Measurements from ENCODE around the gene OR51B2. TPM values are rescaled to one million over a fixed set of nuclear protein-coding genes. Genes with fewer than 3 reads are reported as not detected.

Gene OR51B2
- polyA plus RNA-seq, 1 donor (not counting 4 experiments of a cell fraction or from before 2014, with no cell fraction given) = not detected

DNA sequence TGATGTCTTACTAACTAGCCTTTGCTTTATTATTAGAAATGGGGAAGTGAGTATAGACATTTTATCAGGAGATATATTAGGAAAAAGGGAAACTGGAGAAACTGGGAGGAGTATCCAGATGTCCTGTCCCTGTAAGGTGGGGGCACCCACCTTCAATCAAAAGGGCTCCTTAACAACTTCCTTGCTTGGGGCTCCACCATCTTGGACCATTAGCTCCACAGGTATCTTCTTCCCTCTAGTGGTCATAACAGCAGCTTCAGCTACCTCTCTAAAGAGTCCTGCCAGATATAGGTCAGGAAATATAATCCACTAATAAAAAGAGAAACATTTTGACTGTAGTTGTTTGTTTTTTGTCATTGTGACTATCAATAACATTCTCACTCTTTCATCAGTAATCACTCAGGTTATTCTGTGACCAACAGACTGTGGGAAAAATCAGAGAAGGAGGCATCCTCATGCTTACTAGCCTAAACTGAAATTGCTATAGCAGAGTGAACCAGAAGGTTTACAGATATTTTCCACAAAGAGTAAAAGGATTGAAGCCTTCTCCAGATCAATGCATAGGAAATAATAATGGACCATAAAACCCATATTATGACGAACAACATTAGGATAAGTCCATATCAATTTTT, 32.8 kb downstream of the OR51B2 start:
- no peaks in the 10 kb centered on the region for H3K36me3 ChIP-seq (ENCODE audit: control insufficient read depth in 2 of 2, extremely low read depth in 1 of 2, insufficient read depth in 2 of 2, low read length in 2 of 2)
- H4K20me1 ChIP-seq (ENCODE audit: control insufficient read depth, extremely low read depth, insufficient read depth, low read length) = no peaks in the 10 kb centered on the region
- H3K4me2 ChIP-seq (ENCODE audit: control insufficient read depth, extremely low read depth, insufficient read depth, low read depth, low read length) = no peak overlapping the region
- no peak overlapping the region for H3K27ac ChIP-seq (ENCODE audit: control insufficient read depth, insufficient read depth, low read length)
- no peak overlapping the region for H3K4me3 ChIP-seq (ENCODE audit: control insufficient read depth in 2 of 3, extremely low read depth in 1 of 3, insufficient read depth in 2 of 3, low read depth in 1 of 3, low read length in 3 of 3)
- dilution Hi-C loops (cut with MboI; ENCODE audit: extremely low pct_ligation_motif_present, low sequenced_read_pairs) = no loop called here
- no peaks in the 10 kb centered on the region for H3K79me2 ChIP-seq (ENCODE audit: control insufficient read depth, insufficient read depth, low read length)
- FAIRE-seq = peak; percentile 71
- no peaks in the 10 kb centered on the region for H3K27me3 ChIP-seq (ENCODE audit: control insufficient read depth, extremely low read depth, insufficient read depth, low read length)
- H3K9me1 ChIP-seq (ENCODE audit: control insufficient read depth, extremely low read depth, insufficient read depth, low read length) = no peaks in the 10 kb centered on the region
- peaks cover 10% of the 10 kb centered on the region for H3K4me1 ChIP-seq (ENCODE audit: control insufficient read depth, extremely low read depth, insufficient read depth, low read length)
- H2AFZ ChIP-seq (ENCODE audit: control insufficient read depth, low read length) = no peak overlapping the region
- DNase-seq (ENCODE audit: low read depth, low spot score) = no peak
- H3K9me3 ChIP-seq (ENCODE audit: control insufficient read depth, low read depth, low read length) = no peaks in the 10 kb centered on the region
- no peak for TF ChIP-seq EZH2 (IDR thresholded peaks at IDR 0.05; ENCODE audit: low read length)
- TF ChIP-seq, protein P1, sequence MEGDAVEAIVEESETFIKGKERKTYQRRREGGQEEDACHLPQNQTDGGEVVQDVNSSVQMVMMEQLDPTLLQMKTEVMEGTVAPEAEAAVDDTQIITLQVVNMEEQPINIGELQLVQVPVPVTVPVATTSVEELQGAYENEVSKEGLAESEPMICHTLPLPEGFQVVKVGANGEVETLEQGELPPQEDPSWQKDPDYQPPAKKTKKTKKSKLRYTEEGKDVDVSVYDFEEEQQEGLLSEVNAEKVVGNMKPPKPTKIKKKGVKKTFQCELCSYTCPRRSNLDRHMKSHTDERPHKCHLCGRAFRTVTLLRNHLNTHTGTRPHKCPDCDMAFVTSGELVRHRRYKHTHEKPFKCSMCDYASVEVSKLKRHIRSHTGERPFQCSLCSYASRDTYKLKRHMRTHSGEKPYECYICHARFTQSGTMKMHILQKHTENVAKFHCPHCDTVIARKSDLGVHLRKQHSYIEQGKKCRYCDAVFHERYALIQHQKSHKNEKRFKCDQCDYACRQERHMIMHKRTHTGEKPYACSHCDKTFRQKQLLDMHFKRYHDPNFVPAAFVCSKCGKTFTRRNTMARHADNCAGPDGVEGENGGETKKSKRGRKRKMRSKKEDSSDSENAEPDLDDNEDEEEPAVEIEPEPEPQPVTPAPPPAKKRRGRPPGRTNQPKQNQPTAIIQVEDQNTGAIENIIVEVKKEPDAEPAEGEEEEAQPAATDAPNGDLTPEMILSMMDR (optimal IDR thresholded peaks at IDR 0.05 in 1 of 3, IDR thresholded peaks at IDR 0.05 in 1 of 3, conservative IDR thresholded peaks at IDR 0.05 in 1 of 3; ENCODE audit: extremely low read depth in 1 of 3, insufficient read depth in 2 of 3, low read length in 3 of 3) = peak; percentile 66 to 81 (median 77)
- H3K9ac ChIP-seq (ENCODE audit: control insufficient read depth, extremely low read depth, insufficient read depth, low read length) = no peak overlapping the region

DNA sequence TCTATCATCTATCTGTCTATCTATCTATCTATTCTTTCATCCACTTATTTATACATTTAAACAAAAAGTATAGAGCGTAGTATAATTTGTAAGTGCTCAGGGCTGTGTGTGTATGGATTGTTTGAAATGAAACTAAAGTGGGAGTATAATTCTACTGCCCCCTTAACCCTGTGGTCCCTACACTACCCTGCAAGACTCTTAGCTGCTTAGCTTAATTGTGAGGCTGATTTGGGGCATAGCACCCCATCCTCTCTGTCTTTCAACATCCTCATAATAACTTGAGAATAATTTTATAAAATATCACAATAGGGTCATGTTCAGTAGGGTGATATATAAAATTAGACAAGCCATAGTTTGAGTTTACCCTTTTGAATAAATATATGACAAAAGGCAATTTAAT, 34.0 kb downstream of the OR51B2 start:
- no peaks in the 10 kb centered on the region for H3K36me3 ChIP-seq (ENCODE audit: control insufficient read depth in 2 of 2, extremely low read depth in 1 of 2, insufficient read depth in 2 of 2, low read length in 2 of 2)
- H3K4me3 ChIP-seq (ENCODE audit: control insufficient read depth in 2 of 3, extremely low read depth in 1 of 3, insufficient read depth in 2 of 3, low read depth in 1 of 3, low read length in 3 of 3) = no peak overlapping the region
- peaks cover 20% of the 10 kb centered on the region for H3K4me1 ChIP-seq (ENCODE audit: control insufficient read depth, extremely low read depth, insufficient read depth, low read length)
- DNase-seq (ENCODE audit: low read depth, low spot score) (no peak), FAIRE-seq (no peak)
- no peak overlapping the region for H3K9ac ChIP-seq (ENCODE audit: control insufficient read depth, extremely low read depth, insufficient read depth, low read length)
- H2AFZ ChIP-seq (ENCODE audit: control insufficient read depth, low read length) = no peak overlapping the region
- H3K27ac ChIP-seq (ENCODE audit: control insufficient read depth, insufficient read depth, low read length) = no peak overlapping the region
- H3K9me1 ChIP-seq (ENCODE audit: control insufficient read depth, extremely low read depth, insufficient read depth, low read length) = no peaks in the 10 kb centered on the region
- TF ChIP-seq, protein P1 (optimal IDR thresholded peaks at IDR 0.05 in 1 of 3, IDR thresholded peaks at IDR 0.05 in 1 of 3, conservative IDR thresholded peaks at IDR 0.05 in 1 of 3; ENCODE audit: extremely low read depth in 1 of 3, insufficient read depth in 2 of 3, low read length in 3 of 3) = no peak
- no peak for TF ChIP-seq EZH2 (IDR thresholded peaks at IDR 0.05; ENCODE audit: low read length)
- no peaks in the 10 kb centered on the region for H4K20me1 ChIP-seq (ENCODE audit: control insufficient read depth, extremely low read depth, insufficient read depth, low read length)
- dilution Hi-C loops (cut with MboI; ENCODE audit: extremely low pct_ligation_motif_present, low sequenced_read_pairs) = no loop called here
- no peaks in the 10 kb centered on the region for H3K27me3 ChIP-seq (ENCODE audit: control insufficient read depth, extremely low read depth, insufficient read depth, low read length)
- H3K9me3 ChIP-seq (ENCODE audit: control insufficient read depth, low read depth, low read length) = no peaks in the 10 kb centered on the region
- H3K79me2 ChIP-seq (ENCODE audit: control insufficient read depth, insufficient read depth, low read length) = no peaks in the 10 kb centered on the region
- no peak overlapping the region for H3K4me2 ChIP-seq (ENCODE audit: control insufficient read depth, extremely low read depth, insufficient read depth, low read depth, low read length)

Data from keratinocyte (primary cell).